Measurements from ENCODE around the gene EXD3.

The EXD3 gene

DNA sequence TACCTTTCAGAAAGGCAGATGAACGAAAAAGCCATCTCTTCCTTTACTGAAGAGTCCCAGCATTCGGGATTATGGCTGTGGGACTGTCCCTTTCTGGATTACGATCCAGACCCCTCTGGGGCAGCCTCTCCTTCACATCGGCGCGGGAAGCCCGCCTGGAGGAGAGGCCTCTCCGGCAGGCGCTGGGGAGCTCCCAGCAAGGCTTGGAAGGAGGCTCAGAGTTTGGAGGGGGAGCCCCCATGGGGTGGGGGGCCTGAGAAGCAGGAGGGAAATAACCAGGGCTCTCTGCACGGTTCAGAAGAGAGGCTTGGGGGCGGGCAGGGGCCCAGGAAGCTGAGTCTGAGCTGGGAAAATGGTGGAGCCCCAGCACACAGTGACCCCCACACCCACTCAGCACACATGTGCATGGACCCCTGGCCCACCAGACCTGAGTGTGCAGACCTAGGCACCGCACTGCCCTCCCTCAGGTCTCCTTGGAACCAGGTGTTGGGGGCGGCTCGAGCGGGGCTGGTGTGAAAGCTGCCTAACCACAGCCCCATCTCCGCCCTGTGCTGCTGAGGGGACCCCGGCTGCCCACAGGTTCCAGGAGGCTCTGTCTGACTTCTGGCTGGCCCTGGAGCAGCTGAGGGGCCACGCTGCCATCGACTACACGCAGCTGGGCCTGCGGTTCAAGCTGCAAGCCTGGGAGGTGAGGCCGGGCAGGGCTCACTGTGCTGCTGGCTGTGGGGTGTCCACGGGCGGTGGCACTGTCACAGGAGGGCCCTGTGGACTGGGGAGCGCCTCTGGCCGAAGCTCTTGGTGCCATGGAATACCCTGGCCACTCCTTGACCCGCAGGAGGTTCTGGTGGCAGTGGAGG, 4.7 kb upstream of the EXD3 start:
- H3K27ac ChIP-seq = no peak overlapping the region
- TF ChIP-seq, protein P1, sequence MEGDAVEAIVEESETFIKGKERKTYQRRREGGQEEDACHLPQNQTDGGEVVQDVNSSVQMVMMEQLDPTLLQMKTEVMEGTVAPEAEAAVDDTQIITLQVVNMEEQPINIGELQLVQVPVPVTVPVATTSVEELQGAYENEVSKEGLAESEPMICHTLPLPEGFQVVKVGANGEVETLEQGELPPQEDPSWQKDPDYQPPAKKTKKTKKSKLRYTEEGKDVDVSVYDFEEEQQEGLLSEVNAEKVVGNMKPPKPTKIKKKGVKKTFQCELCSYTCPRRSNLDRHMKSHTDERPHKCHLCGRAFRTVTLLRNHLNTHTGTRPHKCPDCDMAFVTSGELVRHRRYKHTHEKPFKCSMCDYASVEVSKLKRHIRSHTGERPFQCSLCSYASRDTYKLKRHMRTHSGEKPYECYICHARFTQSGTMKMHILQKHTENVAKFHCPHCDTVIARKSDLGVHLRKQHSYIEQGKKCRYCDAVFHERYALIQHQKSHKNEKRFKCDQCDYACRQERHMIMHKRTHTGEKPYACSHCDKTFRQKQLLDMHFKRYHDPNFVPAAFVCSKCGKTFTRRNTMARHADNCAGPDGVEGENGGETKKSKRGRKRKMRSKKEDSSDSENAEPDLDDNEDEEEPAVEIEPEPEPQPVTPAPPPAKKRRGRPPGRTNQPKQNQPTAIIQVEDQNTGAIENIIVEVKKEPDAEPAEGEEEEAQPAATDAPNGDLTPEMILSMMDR (IDR thresholded peaks at IDR 0.05) = no peak
- DNase-seq (ENCODE audit: low spot score) = no peak
- H3K4me3 ChIP-seq = no peak overlapping the region

DNA sequence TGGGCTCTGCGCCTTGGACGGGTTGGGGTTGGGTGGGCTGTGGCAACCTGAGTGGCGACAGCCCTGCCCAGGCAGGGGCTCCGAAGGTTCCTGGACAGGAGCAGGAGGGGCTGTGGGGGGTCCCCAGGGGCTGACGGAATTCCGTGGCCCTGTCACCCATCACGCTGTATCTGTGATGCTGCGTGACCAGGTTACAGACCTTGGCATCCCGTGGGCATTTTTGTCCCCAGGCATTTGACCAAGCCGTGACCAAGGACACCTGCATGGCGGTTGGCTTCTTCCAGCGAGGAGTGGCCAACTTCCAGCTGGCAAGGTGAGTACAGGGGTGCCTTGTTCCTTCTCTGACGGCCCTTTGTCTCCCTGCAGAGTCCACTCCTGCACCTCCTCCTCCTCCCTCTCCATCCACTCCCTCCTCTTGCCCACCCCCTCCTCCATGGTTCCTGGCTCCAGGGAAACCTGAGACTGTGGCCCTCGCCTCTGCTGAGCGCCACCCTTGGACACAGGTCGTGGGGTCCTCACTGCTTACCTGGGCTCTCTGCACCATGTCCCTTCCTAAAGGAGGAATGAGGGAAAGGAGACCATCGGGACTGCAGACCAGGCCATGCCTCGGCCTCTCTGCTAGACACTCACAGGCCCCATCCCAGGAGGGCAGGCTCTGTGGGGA, 3.2 kb upstream of the EXD3 start:
- no peak overlapping the region for H3K27ac ChIP-seq
- H3K4me3 ChIP-seq = no peak overlapping the region
- TF ChIP-seq, protein P1 (IDR thresholded peaks at IDR 0.05) = no peak
- DNase-seq (ENCODE audit: low spot score) = no peak

DNA sequence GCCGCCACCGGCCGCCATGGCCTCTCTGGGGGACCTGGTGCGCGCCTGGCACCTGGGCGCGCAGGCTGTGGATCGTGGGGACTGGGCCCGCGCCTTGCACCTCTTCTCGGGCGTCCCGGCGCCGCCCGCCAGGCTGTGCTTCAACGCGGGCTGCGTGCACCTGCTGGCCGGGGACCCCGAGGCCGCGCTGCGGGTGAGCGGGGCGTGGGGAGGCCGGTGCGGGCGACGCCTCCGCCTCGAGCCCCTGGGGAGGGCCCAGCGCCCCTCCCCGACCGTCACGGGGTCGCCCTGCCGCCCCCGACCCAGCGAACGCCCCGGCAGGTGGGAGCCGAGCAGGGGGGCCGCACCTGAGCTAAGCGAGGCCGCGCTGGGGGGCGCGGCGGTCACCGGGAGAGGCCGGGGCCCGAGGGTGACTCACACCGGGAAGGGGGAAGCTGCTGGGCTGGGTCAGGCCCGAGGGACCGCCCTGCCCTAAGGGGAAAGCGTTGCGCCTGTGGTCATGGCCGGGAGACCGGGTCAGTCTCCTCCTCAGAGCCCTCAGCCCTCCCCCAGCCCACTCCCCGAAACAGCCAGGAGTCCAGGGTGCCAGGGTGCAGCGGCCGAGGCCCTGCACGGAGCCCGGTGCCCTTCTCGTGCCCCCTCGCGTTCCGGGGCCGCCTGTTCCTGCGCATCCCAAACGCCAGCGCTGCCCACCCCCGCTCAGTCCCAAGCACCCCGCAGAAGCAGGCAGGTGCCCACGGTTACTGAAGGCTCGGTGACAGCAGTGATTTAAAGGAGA, 741 bp upstream of the EXD3 start:
- TF ChIP-seq, protein P1 (IDR thresholded peaks at IDR 0.05) = no peak
- Histone ChIP-seq H3K27ac (peak overlapping the region; percentile 71 to 87), H3K4me3 (peak overlapping the region; percentile 95)
- DNase-seq (ENCODE audit: low spot score) = no peak

DNA sequence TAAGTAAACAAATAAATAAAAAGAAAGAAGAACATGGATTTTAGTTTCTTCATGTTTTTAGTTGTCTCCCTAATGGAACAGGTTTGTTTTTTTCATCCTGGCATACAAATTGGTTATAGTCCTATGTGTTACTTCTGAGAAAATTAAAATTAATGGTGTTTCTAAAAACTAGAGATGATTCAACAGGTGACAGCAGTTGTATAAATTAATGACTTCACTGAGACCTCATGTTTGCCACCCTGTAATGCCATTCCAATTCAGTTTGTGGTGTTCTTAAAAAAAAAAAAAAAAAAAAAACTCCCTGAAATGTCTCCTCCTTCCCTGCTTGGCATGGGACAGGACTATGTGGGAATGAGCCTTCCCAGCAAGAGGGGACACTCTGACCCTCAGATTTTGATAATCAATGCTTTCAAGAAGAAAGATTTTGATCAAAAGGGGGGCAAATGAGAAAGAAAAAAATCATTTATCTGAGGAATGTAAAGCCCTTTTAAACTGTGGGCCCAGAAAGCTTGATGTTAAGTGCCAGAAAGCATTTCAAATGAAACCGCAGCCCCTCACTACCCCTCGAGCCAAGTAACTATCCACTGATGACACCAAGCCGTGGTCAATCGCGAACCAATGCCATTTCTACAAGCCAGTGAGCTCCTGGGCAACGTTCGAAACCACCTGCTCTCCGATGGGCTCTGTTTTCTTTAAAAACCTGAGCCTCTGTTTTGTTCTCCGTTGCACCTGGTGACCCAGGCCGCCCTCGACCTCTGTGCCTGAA, 941 bp downstream of the EXD3 start:
- TF ChIP-seq, protein P1 (IDR thresholded peaks at IDR 0.05) = no peak
- H3K27ac ChIP-seq = peak overlapping the region in 1 of 2 donors; percentile 55

DNA sequence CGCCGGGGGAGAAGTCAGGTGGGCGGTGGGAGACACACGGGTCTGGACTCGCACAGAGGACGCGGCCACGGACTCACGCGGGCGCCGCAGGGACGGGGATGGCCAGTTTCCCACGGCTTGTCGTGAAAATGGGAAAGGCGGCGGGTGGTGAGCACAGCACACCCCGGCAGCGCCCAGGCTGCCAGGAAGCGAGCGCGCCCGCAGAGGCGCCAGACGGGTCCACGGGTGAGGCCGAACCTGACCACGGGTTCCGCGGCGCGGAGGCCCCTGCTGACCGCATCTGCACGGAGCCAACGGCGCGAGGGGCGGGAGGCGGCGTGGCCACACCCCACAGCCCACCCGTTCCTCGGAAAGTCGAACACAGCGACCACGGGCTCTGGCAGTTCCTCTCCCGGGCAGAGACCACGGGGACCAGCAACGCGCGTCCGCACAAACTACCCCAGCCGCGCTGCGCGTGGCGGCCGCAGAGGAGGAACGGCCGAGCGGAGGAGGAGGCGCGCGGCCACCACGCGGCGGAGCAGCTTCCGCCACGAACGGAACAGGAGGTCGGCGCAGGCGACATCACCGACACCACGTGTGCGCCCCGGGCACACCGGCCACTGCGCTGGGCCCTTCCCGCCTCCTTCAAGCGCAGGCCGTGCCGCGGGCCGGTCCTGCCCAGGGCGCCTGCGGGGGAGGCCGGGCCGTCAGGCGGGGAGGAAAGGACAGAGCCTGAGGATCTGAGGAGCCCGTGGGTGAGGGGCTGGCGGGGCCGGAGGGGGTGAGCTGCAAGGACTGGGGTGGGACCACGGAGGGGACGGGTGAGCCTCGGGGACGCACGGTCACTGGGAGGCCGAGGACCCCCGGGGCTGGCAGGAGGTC, 5.6 kb downstream of the EXD3 start:
- peak overlapping the region in 1 of 2 donors; percentile 44 for H3K27ac ChIP-seq

More for the DNA sequence above, 941 bp downstream of the EXD3 start:
- no peak for DNase-seq (ENCODE audit: low spot score)
- peak overlapping the region; percentile 95 for H3K4me3 ChIP-seq

More for the DNA sequence above, 5.6 kb downstream of the EXD3 start:
- peak overlapping the region; percentile 37 for H3K4me3 ChIP-seq
- TF ChIP-seq, protein P1 (IDR thresholded peaks at IDR 0.05) = no peak
- no peak for DNase-seq (ENCODE audit: low spot score)
